ENCODE results near the gene PLA2G6.

GRCh38 chr22:38083931-38084631, 97.5 kb downstream of the PLA2G6 start, which contains the start of gene SLC16A8:
- TF ChIP-seq CTCF (conservative IDR thresholded peaks at IDR 0.05; ENCODE audit: low read length) (no peak), EZH2phosphoT487 (IDR thresholded peaks at IDR 0.05; ENCODE audit: borderline replicate concordance) (no peak)

All from Loucy (cell line).